Activated T-helper 2 cell treated with anti-CD3 and anti-CD28 coated beads, Interferon-gamma antibody, Interleukin-2, Interleukin-4, amounts not matched to agents 10 μg/mL and 5 μg/mL and 100 μg/mL, durations not matched to agents 14 hours and 24 hours and 36 hours (primary cell): ENCODE measurements around the gene WDR54. TPM values are rescaled to one million over a fixed set of nuclear protein-coding genes. Genes with fewer than 3 reads are reported as not detected.
"Not testable (repeated sequence)": the region's sequence is repeated elsewhere in the genome, so short reads cannot be mapped to it uniquely, and the experiment has no call there.

Experiments
- DNase-seq: peaks from one replicate; pipeline ENCODE4 v3.0.0; 2021; ENCODE audit warnings: low spot score
- H3K27ac Mint-ChIP-seq: one replicate; pipeline ENCODE4 v1.8.0; 2021; ENCODE audit warnings: mixed read lengths
- H3K27me3 Mint-ChIP-seq: one replicate; pipeline ENCODE4 v1.8.0; 2021; ENCODE audit warnings: low read depth, mixed read lengths
- H3K36me3 Mint-ChIP-seq: one replicate; pipeline ENCODE4 v1.8.0; 2021; ENCODE audit warnings: low read depth, mixed read lengths
- H3K4me1 Mint-ChIP-seq: one replicate; pipeline ENCODE4 v1.8.0; 2021; ENCODE audit warnings: low read depth, mixed read lengths
- H3K4me3 Mint-ChIP-seq: one replicate; pipeline ENCODE4 v1.8.0; 2021; ENCODE audit warnings: low read depth, mild to moderate bottlenecking, moderate library complexity, mixed read lengths
- H3K9me3 Mint-ChIP-seq: one replicate; pipeline ENCODE4 v1.8.0; 2021; ENCODE audit warnings: mixed read lengths
- intact Hi-C: fragments of 100-400 bp; cut with micrococcal nuclease; formaldehyde crosslinking; loops from one replicate; pipeline ENCODE4 v1.15.1; 2023
- total RNA-seq: library from RNA; stranded (reverse); gene quantifications from 2 replicates; pipeline ENCODE4 v1.2.3, GENCODE V29; 2022

WDR54 gene
- total RNA-seq, 1 donor from 2014 or later: 78.0 TPM

DNA sequence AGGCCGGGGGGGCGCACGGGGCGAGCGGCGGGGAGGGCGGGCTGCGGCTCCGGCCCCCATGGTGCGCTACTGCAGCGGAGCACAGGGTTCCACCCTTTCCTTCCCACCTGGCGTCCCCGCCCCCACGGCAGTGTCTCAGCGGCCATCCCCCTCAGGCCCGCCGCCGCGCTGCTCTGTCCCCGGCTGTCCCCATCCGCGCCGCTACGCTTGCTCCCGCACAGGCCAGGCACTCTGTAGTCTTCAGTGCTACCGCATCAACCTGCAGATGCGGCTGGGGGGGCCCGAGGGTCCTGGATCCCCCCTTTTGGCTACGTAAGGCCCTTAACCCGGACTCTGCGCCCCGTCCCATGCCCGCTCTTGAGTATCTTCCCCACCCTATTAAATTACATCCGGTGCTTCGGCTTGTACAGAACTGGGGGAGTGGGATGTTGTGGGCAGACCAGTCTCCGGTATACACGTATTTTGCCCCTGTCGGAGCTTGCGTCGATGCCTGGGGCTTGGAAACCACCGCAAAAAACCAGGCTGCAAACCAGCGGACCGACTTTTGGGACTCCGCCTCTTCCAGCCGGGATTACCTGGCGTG lies 36.1 kb downstream of the WDR54 start:
- Mint-ChIP-seq H3K4me1 (peaks cover 37% of the 10 kb centered on the region), H3K36me3 (peaks cover 34% of the 10 kb centered on the region), H3K27me3 (no peaks in the 10 kb centered on the region), H3K27ac (peak overlapping the region; percentile 99), H3K4me3 (peak overlapping the region; percentile 99), H3K9me3 (no peaks in the 10 kb centered on the region)
- peak; percentile 80 for DNase-seq
- intact Hi-C loops: loop anchor here (1.0 to 10.0 kb wide), 7 partner anchors 8 to 1223 kb away; partner anchors contain the start of genes AUP1, CCT7, HK2 and HTRA2

DNA sequence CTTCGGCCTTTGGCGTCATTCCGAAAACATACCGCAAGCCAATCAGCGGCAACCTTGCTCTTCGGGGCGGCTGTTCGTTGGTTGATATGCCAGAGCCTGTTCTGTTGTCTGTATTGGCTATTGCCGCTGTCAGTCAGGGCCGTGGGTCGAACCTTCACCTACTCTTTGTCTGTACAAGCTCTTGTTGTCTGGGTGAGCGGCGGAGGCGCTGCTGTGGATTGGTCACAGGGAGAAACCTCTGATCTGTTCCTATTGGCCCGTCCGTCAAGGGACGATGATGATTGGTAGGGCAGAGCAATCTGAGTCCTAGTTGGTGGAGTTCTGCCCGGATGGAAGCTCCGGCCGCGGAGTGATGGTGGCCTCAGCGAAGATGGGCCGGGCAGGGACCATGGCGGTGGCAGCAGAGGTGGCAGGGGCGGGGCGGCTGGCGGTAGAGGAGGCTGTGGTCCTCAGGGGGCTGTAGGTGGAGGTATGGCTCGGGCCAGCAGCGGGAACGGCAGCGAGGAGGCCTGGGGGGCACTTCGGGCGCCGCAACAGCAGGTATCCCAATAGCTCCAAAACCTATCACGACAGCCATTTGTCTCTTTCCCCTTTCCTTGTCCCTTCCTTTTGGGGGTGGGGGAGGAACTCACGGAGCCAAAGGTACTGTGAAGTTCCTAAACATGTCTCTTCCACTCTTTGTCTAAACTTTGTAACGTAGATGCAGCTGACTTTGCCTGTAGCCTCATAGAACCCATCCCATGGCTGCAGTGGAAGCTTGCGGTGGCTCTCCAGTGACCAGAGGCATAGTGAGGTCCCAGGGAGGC lies 36.8 kb downstream of the WDR54 start, which contains the start of gene WBP1:
Gene WBP1, plus strand, starts transcription at position 307 of the 806 bp plus-strand sequence. Its CDS starts 165 bp downstream, at position 472.
- Mint-ChIP-seq H3K4me3 (peak within 1 kb of the TSS; percentile 99), H3K27me3 (no peaks in the 10 kb centered on the region), H3K27ac (peak within 1 kb of the TSS; percentile 99), H3K4me1 (peaks cover 33% of the 10 kb centered on the region), H3K36me3 (peaks cover 41% of the 10 kb centered on the region), H3K9me3 (no peaks in the 10 kb centered on the region)
- peak; percentile 100 for DNase-seq
- intact Hi-C loops: loop anchor here (1.0 to 10.0 kb wide), 6 partner anchors 14 to 1224 kb away; partner anchors contain the start of genes AUP1, CCT7, HK2 and HTRA2

DNA sequence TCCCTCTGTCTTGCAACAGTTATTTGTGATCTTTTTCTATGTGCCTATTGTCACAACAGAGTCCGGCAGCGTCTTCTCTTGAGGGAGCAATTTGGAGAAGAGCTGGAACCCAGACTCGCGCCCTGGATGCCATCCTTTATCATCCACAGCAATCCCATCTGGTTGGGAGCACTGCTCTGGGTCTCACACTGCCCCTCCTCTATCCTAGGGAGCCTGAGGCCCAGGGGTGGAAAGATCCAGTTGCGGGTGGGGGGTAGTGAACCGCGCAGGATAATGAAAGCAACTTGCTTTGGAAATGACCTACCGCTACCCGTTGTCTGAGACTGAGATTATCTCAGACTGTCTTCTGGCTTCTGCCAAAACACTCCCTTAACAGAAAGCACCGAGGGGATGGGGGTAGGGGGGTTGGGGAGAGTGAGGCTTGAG lies 37.4 kb downstream of the WDR54 start:
- DNase-seq: no peak
- Mint-ChIP-seq H3K4me1 (peaks cover 34% of the 10 kb centered on the region), H3K27me3 (no peaks in the 10 kb centered on the region), H3K36me3 (peaks cover 41% of the 10 kb centered on the region), H3K9me3 (no peaks in the 10 kb centered on the region), H3K4me3 (peak overlapping the region; percentile 99), H3K27ac (peak overlapping the region; percentile 99)
- intact Hi-C loops: loop anchor here (1.0 to 10.0 kb wide), 6 partner anchors 13 to 1224 kb away; partner anchors contain the start of genes AUP1, CCT7, HK2 and HTRA2

- intact Hi-C loops: loop anchor here (5.0 to 10.0 kb wide), 3 partner anchors 262 to 1225 kb away; partner anchors contain the start of genes CCT7, HK2, MTHFD2 and PRADC1
- H3K4me1 Mint-ChIP-seq: peaks cover 34% of the 10 kb centered on the region
- H3K27me3 Mint-ChIP-seq, DNase-seq, H3K9me3 Mint-ChIP-seq: not testable (repeated sequence)
- peak overlapping the region; percentile 99 for H3K27ac Mint-ChIP-seq
- peaks cover 41% of the 10 kb centered on the region for H3K36me3 Mint-ChIP-seq
- H3K4me3 Mint-ChIP-seq: peak overlapping the region; percentile 99
Observed at GRCh38 chr2:74459503-74460118, 38.1 kb downstream of the WDR54 start.

DNA sequence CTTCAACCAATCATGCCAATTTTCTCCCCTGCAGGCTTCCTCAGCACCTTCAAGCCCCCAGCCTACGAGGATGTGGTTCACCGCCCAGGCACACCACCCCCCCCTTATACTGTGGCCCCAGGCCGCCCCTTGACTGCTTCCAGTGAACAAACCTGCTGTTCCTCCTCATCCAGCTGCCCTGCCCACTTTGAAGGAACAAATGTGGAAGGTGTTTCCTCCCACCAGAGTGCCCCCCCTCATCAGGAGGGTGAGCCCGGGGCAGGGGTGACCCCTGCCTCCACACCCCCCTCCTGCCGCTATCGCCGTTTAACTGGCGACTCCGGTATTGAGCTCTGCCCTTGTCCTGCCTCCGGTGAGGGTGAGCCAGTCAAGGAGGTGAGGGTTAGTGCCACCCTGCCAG lies 38.7 kb downstream of the WDR54 start:
- H3K9me3 Mint-ChIP-seq: not testable (repeated sequence)
- H3K4me1 Mint-ChIP-seq: peaks cover 29% of the 10 kb centered on the region
- peak overlapping the region; percentile 23 for H3K27ac Mint-ChIP-seq

GRCh38 chr2:74461187-74462053 lies 39.9 kb downstream of the WDR54 start:
- Mint-ChIP-seq H3K4me3 (no peak overlapping the region), H3K9me3 (no peaks in the 10 kb centered on the region), H3K36me3 (peaks cover 27% of the 10 kb centered on the region), H3K4me1 (peaks cover 17% of the 10 kb centered on the region), H3K27me3 (no peaks in the 10 kb centered on the region), H3K27ac (no peak overlapping the region)
- intact Hi-C loops: no loop called here
- DNase-seq: no peak

More for the DNA sequence above, 38.7 kb downstream of the WDR54 start:
- H3K4me3 Mint-ChIP-seq: peak overlapping the region; percentile 99
- DNase-seq, intact Hi-C loops, H3K27me3 Mint-ChIP-seq: not testable (repeated sequence)
- H3K36me3 Mint-ChIP-seq: peaks cover 37% of the 10 kb centered on the region

- intact Hi-C loops: no loop called here
- no peak for DNase-seq
- peaks cover 11% of the 10 kb centered on the region for H3K4me1 Mint-ChIP-seq
- peak overlapping the region; percentile 56 for H3K4me3 Mint-ChIP-seq
- H3K9me3 Mint-ChIP-seq: no peaks in the 10 kb centered on the region
- H3K36me3 Mint-ChIP-seq: peaks cover 20% of the 10 kb centered on the region
- H3K27ac Mint-ChIP-seq: no peak overlapping the region
- H3K27me3 Mint-ChIP-seq: no peaks in the 10 kb centered on the region
Observed at GRCh38 chr2:74462054-74462785, 40.7 kb downstream of the WDR54 start.

DNA sequence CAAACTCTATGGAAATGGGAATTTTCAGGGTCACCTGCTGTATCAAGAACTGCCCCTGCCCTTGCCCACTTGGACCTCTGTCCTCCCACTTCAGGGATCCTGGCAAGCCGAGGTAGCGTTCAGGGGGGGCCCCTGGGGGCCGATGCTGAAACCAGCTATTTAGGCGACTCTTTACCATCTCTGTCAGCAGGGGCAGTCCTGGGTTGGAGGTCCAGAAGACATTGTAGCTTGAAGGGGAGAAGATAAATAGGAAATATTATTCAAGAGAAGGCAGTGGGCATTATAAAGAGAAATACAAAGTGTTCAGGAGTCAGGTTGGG lies 41.2 kb downstream of the WDR54 start:
- H3K27ac Mint-ChIP-seq: no peak overlapping the region
- DNase-seq: no peak
- H3K27me3 Mint-ChIP-seq: no peaks in the 10 kb centered on the region
- H3K9me3 Mint-ChIP-seq: no peaks in the 10 kb centered on the region
- peak overlapping the region; percentile 56 for H3K4me3 Mint-ChIP-seq
- H3K4me1 Mint-ChIP-seq: peaks cover 10% of the 10 kb centered on the region
- peaks cover 19% of the 10 kb centered on the region for H3K36me3 Mint-ChIP-seq
- intact Hi-C loops: no loop called here

DNA sequence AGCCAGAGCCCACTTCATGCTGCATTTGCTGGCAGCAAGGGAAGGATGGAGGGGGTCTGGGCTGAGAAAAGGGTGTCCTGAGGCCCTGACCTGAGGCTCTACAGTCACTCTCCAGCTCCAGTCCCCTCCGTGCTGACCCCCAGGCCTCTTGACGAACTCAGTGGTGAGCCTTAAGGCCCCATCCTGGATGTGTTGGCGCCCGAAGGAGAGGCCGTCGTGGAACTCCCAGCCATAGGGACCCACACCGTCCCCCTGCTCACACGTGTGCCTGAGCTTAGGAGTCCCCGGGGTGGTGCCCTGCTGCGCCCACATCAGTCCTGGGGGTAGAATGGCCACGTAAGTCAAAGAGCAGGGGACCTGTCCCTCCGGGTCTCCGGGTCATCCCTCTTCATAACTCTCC lies 42.9 kb downstream of the WDR54 start:
- Mint-ChIP-seq H3K4me1 (peaks cover 8% of the 10 kb centered on the region), H3K9me3 (no peaks in the 10 kb centered on the region), H3K27ac (peak overlapping the region; percentile 79), H3K27me3 (no peaks in the 10 kb centered on the region), H3K4me3 (peak overlapping the region; percentile 98), H3K36me3 (peaks cover 19% of the 10 kb centered on the region)
- no peak for DNase-seq
- intact Hi-C loops: no loop called here

DNA sequence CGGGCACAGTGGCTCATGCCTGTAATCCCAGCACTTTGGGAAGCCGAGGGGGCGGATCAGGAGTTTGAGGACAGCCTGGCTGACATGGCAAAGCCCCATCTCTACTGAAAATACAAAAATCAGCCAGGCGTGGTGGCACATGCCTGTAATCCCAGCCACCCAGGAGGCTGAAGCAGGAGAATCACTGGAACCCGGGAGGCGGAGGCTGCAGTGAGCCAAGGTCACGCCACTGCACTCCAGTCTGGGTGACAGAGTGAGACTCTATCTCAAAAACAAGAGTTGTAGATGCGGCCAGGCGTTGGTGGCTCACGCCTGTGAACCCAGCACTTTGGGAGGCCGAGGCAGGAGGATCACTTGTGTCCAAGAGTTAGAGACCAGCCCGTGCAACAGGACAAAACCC lies 49.2 kb downstream of the WDR54 start:
- intact Hi-C loops, H3K27me3 Mint-ChIP-seq, DNase-seq, H3K9me3 Mint-ChIP-seq: not testable (repeated sequence)
- Mint-ChIP-seq H3K36me3 (peaks cover 38% of the 10 kb centered on the region), H3K4me3 (peak overlapping the region; percentile 73), H3K4me1 (peaks cover 25% of the 10 kb centered on the region), H3K27ac (peak overlapping the region; percentile 73)

- peaks cover 25% of the 10 kb centered on the region for H3K4me1 Mint-ChIP-seq
- no peak for DNase-seq
- peaks cover 41% of the 10 kb centered on the region for H3K36me3 Mint-ChIP-seq
- intact Hi-C loops: loop anchor here (1.0 kb wide), 2 partner anchors 12 to 13 kb away; partner anchors contain the start of genes TTC31 and WBP1
- peak overlapping the region; percentile 98 for H3K27ac Mint-ChIP-seq
- peak overlapping the region; percentile 97 for H3K4me3 Mint-ChIP-seq
- no peaks in the 10 kb centered on the region for H3K9me3 Mint-ChIP-seq
- no peaks in the 10 kb centered on the region for H3K27me3 Mint-ChIP-seq
Observed at GRCh38 chr2:74471332-74472065, 50.0 kb downstream of the WDR54 start.
